Measurements from ENCODE around the gene LRRC57.

- no peak for TF ChIP-seq EP300 (IDR thresholded peaks at IDR 0.05)
- TF ChIP-seq POLR2A (IDR thresholded peaks at IDR 0.05), result no peak
- no peak for TF ChIP-seq CTCF (IDR thresholded peaks at IDR 0.05)
- peak in 1 of 3 donors; percentile 32 for TF ChIP-seq POLR2AphosphoS5 (IDR thresholded peaks at IDR 0.05)
Observed at GRCh38 chr15:42593143-42593542, 44.5 kb upstream of the LRRC57 start.

All from stomach (tissue), 4 donors.